HG02981 (cell line): ENCODE measurements around the gene PEPD.

Source experiments
- ATAC-seq: cut with Tn5 transposase; IDR thresholded peaks from one replicate; pipeline ENCODE4 v1.9.1; 2021; ENCODE audit warnings: mild to moderate bottlenecking, moderate library complexity; ENCODE audit not compliant: unreplicated experiment

The PEPD gene

DNA sequence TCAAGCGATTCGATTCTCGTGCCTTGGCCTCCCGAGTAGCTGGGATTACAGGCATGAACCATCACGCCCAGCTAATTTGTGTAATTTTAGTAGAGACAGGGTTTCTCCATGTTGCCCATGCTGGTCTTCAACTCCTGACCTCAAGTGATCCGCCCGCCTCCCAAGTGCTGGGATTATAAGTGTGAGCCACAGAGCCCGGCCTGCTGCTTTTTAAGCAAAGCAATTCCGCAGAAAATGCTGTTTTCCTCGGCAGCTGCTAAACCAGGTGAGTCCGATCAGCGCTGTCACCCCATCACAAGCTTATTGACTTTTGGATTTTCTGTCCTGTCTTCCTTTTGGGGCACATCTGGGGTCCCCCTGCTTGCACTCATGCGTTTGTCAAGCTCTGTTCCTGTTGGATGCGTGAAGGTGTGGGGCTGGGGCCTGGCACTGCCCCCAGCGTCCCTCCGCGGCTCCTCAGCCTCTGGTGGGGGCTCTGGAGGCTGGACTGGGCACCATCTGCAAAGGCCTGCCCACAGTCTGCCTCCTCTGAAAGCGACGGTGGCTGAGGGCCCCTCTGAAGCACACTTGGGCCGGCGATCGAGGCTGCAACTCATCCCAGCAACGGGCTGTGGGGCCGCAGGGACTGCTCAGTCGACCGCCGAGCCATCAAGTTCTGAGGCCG lies 122.4 kb downstream of the PEPD start:
- ATAC-seq = no peak

GRCh38 chr19:33398361-33399060 lies 123.1 kb downstream of the PEPD start:
- ATAC-seq = no peak

GRCh38 chr19:33397536-33398360 lies 123.8 kb downstream of the PEPD start:
- ATAC-seq = no peak

DNA sequence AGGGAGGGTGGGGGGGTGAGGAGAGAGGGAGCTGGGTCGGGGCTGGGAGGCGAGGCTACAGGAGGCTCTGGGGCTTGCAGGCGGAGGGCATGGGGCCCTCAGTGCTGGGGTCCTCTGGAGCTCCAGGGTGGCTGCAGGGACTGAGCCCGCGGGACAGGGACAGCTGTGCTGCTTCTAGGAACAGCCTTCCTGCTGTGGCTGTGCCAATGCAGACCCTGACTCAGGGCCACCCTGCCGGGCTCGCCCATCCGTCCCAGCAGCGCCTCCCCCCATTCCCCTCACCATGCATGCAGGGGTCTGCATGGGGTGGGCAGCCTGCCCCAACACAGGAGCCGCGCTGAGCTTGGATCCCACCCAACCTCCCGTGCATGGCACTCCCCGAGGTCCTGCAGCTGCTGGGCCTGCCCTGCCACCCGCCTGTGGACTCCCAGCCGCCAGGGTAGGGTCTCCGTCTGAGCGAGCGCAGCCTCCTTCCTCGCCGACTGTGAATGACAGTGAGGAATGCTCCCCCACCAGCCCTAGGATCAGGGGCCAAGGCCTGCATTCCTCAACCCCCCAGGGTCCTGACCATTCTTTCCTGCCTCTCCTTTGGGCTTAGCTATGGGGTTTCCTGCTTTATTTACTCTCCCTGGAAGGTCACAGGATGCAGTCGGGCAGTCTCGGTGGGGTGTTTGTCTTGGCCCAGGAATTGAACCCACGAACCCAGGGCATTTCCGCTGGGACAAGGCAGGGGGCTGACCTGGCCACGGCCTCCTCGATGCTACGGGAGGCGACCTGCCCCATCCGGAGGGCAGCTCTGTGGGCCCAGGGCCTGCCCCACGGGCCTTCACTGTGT lies 124.7 kb downstream of the PEPD start:
- no peak for ATAC-seq

DNA sequence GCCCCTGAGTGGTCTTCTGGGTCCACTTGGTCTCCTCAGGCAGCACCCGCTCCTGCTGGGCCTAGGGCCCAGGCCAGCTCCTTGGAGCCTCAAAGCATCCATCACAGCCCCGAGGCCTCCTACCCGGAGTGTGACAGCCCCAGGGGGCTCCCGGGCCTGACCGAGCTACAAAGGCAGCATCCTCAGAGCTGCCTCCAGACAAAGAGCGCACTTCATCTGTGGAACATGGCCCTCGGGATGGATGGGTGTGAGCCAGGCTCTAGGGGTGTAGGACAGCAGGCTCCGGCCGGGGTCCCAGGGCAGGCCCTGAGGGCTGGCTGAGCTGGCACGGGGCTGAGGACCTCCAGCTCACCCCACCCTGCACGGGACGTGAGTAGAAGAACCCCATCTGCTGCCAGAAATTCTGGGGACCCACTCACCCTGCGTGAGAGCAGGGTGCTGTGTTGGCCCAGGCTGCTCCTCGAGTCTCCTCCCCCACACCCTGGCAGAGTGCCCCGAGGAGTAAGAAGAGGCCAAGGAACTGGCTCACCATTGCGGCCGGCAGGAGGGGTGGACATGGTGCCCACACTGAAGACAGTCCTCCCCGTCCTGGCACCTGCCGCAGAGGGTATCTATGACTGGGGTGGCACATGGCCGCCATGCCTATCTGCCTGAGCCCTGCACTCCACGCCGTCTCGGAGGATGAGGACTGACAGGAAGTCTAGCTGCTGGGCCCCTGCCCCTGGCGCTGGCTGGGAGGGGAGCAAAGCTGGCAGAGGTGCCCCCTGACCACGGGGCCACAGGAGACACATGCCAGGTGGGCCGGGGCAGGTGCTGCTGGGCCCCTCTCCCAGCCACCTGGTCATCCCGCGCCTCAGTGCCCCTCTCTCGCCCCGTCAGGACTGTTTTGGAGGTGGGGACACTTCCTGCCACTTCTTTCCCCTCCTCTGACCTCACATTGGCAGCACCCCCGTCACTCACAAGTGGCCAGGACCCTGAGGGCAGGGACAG lies 125.7 kb downstream of the PEPD start:
- ATAC-seq = no peak

DNA sequence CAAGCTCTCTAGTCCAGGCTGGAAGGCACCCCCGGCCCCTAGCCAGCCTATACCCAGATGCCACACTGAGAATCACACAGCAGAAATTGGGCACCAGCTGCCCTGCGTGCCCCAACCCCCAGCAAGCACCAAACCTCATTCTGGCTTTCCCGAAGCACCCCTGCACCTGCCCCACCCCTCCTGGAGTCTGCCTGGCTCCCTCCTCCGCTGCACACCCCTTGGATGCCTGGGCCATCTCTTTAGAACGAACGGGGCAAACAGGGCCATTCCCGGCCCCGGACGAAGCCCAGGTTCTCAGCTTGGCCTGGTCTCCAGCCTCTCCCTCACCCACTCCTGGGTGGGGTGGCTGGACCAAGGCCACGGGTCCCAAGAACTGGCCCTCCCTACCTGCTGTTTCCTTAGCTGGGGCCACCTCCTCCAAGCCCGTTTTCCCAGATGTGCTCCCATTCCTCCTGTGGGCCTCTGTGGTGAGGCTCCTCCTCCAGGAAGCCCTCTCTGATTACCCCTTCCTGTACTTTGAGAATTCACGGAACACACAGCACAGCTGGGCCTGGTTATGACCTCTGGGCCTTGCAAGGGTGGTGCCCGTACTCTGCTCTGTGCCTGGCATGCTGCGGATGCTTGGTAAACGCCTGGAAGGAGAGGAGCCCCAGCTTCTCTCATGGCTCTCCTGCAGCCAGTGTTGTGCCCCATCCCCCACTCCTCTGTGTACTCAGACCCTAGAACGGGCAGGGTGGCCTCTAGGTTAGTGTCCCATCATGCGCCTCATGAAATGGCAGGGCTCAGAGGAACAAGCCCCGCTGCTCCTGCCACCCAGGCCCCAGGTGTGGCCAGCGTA lies 126.6 kb downstream of the PEPD start:
- no peak for ATAC-seq

- no peak for ATAC-seq
Measured at GRCh38 chr19:33394006-33394722, 127.4 kb downstream of the PEPD start.

GRCh38 chr19:33393286-33394005 lies 128.1 kb downstream of the PEPD start:
- ATAC-seq = no peak

DNA sequence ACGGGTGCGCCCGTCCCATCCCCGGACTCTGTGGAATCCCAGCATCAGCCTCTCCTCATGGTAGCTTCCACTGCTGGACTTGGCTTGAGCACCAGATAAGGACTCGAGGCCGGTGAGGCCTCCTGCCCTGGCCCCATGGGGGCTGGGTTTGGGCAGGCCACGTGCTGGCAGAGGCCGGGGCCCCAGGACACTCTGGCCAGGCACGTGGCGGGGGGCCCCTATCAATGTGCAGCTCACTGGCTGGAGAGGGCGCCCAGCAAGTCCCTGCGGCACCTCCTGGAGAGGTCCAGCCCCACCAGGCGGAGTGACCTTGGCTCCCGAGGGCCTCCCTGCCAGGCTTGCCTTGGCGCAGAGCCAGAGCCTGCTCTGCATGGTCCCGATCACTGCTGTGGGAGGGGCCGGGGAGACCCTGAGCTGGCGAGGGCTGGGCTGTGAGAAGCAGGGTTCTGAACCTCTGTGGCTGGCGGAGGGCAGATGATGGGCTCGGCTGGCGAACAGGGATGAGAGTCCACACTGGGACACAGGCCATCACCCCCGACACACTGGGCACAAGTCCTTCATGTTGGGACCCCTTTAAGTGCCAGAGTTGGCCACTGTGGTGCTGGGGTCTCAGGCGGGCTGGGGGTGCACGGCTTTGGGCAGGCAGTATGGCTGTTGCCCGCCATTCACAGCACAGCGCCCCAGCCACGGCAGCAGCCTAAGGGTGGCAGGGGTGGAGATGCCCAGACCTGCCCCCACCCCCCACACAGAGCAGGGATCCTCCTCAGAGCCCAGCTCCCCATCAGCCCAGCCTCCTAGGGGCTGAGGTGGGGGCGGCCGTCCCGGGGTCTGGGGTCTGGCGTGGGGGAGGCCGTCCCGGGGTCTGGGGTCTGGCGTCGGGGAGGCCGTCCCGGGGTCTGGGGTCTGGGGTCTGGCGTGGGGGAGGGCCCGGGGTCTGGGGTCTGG lies 129.0 kb downstream of the PEPD start:
- ATAC-seq = no peak

- ATAC-seq = no peak
Measured at GRCh38 chr19:33391631-33392249, 129.9 kb downstream of the PEPD start.

- ATAC-seq = no peak
Measured at GRCh38 chr19:33390908-33391630, 130.5 kb downstream of the PEPD start.

DNA sequence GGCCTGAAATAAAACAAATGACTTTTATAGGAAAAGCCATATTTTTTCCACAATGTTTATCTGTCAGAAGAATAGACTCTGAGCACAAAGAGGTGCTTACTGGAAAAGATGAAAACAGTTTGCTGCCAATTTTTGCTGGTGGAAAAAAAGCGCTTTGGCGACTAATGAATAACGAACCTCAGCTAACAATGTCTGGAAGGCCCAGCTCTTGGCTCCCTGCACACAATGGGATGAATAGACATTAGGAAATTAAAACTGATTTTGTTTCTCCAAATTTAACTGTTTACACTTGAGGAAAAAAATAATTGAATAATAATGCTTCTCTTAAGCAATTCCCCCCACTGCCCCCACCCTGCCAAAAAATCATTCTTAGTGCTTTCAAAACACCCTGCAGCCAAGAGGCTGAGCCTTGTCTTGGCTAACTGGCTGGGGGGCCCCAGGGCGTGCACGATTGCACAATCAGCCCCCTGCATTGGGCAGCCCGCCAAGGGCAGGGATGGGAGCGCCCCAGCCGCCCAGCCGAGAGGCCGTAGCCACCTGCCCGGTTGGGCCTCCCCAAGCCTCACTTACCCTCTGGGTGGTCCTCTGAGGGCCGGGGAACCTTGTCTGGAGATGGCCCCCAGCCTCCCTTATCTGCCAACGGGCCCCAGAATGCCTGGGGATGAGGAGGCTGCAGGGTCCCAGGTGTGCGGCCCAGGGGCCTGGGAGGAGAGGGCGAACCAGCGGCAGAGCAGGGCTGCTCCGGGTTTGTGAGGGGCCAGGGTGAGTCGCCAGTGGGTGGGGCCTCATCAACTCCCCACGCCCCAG lies 131.3 kb downstream of the PEPD start:
- no peak for ATAC-seq

- no peak for ATAC-seq
Measured at GRCh38 chr19:33389421-33390100, 132.0 kb downstream of the PEPD start.
